ENCODE data around the gene ACTR1B.
"Not testable (repeated sequence)": the region's sequence is repeated elsewhere in the genome, so short reads cannot be mapped to it uniquely, and the experiment has no call there.

ACTR1B gene

DNA sequence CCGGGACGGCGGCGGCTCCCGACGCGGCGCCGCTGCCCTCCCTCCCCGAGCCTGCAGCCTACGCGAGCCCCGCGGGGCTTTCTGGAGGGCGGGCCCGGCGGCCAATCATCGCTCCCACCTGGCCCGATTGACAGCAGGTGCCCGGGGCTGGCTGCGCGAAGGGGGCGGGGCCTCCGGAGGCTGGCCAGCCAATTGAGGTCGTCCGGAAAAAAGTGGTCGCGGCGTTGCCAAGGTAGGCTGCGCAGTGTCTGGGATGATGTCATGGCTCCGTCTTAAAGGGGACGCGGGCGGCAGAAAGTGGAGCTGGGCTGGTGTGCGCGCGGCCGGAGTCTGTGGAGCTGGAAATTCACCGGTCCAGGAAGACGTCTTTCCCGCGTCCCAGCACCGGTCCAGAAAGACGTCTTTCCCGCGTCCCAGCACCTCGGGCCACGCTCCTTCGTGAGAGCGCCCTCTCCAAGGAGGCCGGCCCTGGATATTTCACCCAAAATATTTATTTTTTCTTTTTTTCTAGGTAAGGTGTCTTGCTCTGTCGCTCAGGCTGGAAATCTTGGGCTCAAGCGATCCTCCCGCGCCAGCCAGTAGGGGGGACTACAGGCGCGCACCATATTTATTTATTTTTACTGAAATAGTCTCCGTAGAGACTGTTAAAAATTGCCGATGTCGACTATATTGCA lies at the start of gene ACTR1B:
Gene ACTR1B (minus strand): TSS at position 83 of the 674 bp plus-strand sequence. CDS start 154 bp downstream, outside the sequence.
- DNase-seq = peak; percentile 95

DNA sequence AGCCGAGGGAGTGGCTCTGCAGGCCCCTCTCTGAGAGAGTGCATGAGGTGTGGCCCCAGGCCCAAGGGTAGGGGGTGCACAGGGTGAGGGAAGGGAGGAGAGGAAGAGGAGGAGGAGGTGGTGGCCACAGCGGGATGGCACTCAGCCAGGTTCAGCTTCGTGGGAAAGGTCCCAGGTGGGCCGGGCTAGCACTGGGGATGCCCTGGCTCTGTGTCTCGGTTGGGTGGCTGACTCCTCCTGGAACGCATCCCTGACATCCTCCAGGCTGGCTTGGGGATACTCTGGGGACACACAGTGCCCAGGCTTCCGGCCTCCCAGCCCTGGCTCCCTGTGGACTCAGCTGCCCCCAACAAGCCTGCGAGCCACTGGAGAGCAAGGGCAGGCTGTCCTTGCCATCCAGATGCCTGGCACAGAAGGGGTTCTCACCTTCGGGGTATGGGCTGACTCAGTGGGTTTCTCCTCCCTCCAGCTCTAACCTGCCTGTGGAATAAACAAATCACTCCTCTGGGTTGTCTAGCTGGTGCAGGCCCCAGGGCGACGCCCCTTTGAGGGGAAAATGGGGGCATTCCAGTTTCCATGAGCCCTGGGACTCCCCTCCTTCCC lies 49.0 kb upstream of the ACTR1B start:
- no peak for DNase-seq

DNA sequence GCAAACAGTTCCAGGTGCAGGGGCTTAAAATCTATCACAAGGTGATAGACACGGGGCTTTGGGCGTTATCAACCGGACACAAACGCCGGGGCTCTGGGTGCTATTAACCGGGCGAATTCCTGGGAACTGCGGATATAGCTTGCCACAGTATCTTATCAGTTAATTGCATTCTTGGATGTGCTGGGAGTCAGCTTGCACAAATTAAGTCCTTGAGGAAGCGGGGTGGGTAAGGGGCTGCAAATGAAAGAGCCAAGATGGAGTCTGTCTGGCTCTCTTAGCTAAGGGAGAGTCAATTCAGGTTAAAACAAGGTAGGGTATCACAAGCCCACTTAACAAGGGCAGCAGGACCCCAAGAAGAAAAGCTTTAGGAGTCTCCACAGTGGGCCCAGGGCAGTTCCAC lies 48.3 kb upstream of the ACTR1B start:
- not testable (repeated sequence) for DNase-seq

DNA sequence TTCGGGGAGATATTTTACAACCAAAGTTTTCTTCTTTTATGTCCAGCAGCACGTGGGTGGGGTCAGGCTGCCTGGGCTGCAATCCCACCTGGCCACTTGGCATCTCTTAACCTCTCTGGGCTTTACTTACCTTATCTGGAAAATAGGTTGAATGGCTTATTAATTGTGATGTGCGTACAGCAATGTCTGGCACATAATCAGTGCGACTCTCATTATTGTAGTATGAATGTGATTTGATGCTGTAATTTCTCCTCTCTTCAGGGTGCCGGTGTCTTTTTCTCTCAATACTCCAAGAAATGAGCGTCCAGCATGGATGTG lies 47.5 kb upstream of the ACTR1B start:
- no peak for DNase-seq

DNA sequence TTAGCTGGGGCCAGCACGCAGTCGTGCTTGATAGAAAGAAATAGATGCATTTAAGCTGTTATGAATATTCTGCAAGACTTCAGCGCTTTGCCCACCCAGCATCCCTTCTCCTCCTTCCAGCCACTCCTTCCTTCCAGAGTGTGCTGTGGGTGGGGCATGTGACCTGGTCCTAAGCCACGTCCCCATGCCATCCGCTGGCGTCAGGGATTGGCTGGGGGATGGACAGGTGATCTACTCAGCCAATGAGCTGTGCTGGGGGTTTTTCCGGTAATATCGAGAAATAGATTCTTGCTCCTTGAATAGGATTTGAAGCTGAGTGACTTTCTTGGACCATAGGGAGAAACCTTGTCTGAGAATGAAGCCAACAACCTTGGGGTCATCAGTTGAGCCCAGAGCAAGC lies 44.8 kb upstream of the ACTR1B start:
- DNase-seq = no peak

DNA sequence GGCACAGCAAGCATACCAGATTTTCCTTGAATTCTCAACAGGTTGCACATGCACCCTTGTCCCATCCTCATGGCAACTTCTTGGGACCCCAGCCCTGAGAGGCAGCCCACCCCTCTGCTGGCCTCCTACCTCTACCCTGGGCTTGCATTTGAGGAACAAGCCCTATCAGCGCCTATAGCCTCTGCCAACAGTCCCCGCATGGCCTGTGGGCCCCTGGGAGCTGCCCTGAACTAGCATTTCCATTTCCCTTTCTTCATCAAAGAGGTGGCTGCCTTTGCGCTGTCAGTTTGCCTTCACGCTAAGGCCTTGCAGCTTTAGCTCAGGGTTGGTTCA lies 44.2 kb upstream of the ACTR1B start:
- no peak for DNase-seq

DNA sequence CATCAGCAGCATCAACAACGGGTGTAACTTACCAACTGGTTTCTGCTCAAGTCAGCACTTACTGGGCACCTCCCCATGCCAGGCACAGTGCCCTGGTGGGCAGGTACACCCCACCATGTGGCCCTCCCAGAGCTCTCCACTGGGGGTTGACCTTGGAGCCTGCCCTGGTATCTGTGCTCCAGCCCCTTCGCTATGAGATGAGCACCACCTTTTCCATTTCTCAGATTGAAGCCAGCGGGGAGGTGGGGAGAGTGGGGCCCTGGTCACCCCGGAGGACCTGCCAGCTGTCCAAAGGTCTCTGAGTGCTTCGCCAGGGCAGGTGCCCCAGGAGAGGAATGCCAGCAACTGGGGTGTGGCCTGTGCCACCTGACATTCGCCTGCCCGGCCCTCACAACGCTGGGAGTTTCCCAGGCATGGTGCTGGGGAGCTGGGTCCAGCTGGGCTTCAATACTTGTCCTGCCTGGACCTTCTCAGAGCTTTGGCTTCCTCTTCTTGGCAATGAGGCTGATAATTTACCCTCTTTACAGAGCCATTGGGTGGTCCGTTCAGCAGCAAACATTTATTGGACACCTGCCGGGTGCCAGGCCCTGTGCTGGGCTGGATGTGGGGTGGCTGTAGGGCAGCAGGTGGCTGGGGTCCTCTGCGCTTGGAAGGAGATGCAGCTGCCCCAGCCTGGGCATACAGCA lies 43.7 kb upstream of the ACTR1B start:
- DNase-seq = no peak

DNA sequence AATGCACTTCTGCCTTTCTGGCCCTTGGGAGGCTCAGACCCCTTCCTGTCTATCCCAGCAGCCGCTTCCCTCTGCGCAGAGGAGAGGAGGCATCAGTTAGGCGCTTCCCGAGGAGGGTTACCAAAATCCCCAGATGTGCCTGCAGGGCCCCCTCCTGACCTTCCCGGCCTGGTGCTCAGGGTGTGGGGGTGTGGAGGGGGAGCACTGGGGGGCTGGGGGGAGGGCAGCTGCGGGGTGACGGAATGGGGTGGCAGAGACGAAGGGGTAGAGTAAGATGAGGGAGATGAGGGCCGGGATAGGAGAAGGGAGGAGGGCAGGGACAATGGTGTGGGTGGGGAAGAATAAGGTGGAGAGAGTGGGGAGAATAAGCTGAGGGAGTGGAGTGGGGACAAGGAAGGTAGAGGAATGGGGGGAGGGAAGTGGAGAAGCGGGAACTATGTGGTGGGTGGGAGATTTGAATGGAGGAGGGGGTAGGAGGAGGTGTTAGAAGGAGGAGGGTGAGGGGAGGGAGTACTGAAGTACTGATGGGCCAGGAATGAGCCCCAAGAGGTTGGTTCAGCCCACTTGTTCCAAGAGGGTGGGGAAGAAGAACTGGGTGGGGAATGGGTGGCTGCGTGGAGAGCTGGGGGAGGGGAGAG lies 43.0 kb upstream of the ACTR1B start:
- no peak for DNase-seq

DNA sequence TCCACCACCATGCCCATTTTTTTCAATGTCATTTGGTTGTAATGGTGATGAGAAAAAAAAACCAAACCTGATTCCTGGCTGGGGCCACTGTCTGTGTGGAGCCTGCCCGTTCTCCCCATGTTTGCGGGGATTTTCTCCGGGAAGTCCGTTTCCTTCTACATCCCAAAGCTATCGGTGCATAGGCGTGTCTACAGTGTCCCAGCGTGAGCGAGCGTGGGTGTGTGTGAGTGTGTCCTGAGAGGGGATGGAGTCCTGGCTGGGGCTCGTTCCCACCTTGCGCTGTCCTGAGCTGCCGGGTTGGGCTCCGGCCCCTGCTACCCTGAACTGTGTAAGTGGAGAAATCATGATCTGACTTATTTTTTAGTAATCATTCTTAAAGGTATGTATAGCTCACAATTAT lies 42.3 kb upstream of the ACTR1B start:
- no peak for DNase-seq

DNA sequence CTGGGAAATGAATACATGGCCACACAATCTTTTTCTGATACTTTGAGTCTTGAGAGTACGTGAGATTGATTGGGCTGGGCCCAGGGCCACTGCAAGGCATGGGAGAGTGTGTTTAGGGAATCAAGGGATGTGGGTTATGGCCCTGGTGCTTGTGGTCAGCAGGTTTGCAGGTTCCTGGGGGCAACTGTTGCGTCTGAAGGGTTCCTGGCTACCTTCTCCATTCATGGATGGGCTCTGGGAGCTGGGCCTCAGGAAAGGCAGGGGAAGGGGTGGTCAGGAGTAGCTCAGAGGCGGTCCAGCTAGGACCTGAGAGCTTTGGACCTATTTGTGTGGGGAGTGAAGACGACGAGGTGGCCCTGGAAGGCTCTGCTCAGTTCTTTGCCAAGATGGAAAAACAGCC lies 41.1 kb upstream of the ACTR1B start:
- no peak for DNase-seq

DNA sequence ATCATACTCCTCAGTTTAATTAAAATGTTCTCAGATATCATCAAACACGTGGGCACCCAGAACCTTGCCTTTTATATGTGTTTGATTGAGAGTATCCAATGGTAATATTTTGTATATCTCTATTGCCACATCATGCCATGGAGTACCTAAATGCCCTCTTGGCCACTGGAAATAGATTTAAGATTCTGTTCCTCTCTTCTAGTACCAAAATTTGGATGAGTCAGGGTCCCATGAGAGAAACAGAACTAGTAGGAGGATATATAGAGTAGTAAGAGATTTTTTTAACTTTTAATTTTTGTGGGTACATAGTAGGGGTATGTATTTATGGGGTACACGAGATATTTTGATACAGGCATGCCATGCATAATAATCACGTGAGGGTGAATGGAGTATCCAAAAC lies 39.9 kb upstream of the ACTR1B start:
- no peak for DNase-seq

DNA sequence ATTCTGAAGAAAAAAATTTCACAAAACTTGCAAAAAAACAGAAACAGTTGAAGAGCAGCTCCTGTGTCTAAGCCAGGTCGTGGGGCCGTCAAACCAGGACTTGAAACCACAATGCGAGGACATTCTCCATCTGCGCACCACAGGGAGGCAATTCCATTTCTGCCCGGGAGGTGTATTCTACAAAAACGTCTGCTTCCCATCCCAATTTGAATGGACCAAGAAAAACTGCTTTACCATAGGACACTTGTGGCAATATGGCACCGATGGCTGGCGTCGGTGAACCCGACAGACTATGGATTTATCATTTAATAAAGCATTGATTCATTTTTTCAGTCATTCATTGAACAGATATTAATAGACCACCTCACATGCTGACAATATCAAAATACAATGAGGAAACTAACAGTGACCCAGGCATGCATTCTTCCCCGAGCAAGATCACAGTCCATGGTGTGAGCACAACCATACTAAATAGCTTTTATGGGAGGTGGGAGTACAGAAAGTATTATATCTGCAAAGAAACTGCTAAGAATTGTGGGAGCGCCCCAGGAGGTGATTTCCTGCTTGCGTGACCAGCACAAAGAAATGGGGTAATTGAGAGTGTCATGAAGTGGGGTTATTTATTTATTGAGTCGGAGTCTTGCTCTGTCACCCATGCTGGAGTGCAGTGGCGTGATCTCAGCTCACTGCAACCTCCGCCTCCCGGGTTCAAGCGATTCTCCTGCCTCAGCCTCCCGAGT lies 39.1 kb upstream of the ACTR1B start:
- DNase-seq = no peak

DNA sequence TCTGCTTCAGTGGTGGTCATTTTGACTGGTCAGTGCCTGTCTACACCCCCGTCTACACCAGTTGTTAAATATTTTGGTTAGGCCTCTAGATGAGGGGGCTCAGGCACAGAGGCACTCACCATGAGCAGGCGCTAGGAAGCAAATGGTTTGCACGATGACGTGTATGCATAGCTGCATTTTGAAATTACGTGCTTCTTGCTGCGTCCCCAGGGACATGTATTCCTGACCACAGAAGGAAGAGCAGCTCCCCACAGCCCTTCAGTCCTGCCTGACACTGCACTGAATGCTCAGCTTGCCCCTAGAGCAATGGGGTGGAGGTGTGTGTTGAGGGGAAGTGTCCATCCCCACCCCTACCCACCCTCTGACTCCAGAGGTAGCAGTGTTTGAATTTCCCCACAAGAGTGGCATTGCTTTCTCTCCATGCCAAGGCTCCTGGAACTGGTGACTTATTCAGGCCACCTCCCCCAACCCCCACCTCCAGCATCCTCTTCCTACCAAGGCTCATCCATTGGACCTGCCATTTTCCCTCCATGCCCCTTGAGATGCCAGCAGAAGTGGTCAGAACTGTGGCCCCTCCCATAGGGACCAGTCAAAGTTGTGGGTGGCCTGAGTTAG lies 38.1 kb upstream of the ACTR1B start:
- DNase-seq = no peak

DNA sequence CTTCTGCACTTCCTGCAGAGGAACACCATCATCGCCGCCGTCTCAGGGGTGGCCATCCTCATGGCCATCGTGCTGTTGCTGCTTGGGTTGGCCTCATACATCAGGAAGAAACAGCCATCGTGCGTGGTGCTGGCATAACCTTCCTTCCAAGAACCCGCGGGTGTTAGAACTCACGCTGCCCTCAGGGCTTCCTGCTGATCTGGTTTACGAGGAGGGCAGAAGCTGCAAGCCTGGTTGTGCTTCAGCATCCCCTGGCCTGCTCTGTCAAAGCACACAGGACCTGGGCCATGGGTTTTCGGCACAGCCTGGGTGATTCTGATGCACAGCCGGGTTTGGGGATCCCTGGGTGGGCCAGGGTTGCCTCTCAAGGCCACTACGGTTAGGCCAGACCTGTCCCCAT lies 37.3 kb upstream of the ACTR1B start:
- no peak for DNase-seq

DNA sequence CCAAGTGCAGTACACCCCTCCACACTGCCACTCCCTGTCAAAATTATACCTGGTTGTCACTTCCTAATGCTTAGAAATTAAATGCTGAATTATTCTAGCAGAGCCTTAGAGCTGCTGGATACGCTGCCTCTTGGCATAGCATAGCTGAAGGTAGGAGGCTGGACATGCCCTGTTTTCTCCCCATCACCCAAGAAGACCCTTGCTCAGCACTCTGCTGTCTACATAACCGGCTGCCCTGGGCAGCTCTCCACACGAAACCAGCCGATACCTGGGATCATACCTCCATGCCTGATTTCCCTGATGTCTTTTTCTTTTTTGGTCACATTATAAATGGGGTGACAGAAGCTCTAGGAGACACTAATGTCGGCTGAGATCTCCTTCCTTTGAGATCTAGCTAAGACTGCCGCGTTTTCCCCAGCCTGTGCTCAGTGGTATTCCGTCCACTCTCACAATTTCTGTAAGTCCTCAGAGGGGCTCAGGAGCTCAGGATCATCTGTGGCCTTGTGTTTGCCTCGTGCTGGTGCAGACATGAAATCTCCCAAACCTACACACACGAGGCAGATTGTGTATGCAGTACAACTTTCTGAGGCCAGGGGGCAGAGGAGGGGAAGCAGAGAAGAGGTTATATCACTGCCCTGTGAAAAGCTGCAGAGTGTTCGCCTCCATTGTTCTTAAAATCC lies 36.1 kb upstream of the ACTR1B start:
- DNase-seq = peak; percentile 13

DNA sequence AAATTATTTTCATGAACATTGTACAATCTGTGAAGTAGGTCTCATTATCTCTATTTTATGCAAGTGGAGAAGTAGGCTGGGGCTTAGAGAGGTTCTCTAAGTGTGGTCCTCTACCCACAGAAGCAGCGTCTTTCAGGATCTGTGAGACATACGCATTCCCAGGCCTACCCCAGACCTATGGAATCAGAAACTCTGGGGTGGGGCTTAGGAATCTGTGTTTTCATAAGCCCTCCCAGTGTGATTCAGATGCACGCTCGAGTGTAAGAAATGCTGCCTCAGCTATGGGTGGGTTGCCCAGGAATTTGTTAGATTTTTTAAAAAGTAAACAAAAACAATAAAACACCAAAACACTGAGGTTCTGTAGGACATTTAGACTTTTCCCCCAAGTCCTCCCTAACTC lies 34.7 kb upstream of the ACTR1B start:
- no peak for DNase-seq

DNA sequence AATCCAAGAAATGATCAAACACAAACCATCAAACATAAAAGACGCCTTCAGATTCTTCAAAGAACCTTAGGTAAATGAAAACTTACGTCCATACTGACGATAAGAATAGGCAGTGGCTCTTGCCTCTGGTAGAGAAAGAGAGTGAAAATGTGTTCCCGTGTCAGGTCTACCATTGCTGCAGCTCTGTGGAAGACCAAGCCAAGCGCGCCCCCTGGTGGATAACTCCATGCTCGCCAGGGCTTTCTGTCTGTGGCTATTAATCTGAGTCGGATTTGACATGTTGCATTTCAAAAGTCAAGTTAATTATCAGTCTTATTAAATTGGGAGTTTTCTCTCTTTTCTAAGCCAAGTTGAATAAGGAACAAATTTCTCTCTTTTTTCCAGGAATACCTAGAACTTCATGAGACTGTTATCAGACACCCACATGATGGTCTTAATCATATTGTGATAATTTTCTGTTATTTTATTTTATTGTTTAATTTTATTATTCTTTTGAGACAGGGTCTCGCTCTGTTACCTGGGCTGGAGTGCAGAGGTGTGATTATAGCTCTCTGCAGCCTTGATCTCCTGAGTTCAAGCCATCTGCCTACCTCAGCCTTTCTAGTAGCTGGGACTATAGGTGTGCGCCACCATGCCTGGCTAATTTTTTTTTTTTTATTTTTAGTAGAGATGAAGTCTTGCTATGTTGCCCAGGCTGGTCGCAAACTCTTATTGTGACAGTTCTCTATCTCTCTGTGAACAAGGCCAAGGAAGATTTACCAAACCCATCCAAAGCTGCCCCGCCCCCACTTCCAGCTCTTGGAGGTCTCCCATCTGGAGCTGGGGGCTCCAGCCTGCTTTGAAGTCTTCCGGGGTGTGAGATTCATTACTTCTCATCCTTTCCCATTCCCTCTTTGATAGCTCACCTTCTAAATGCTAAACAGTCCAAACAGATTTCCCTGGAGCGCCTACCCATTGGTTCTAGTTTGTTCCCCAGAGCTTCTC lies 33.7 kb upstream of the ACTR1B start:
- DNase-seq = peak; percentile 48

DNA sequence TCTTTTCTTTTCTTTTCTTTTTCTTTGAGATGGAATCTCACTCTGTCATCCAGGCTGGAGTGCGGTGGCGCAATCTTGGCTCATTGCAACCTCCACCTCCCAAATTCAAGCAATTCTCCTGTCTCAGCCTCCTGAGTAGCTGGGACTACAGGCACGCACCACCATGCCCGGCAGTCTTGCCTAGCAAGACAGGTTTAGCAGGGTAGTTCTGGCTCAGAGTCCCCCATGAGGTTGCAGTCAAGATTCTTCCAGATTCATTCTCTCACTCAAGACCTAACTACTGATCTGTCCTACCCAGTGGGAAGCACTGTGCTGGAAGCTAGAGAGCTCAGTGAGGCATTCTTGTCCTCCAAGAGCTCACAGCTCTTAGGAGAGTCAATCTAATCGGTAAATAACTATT lies 31.9 kb upstream of the ACTR1B start:
- no peak for DNase-seq

DNA sequence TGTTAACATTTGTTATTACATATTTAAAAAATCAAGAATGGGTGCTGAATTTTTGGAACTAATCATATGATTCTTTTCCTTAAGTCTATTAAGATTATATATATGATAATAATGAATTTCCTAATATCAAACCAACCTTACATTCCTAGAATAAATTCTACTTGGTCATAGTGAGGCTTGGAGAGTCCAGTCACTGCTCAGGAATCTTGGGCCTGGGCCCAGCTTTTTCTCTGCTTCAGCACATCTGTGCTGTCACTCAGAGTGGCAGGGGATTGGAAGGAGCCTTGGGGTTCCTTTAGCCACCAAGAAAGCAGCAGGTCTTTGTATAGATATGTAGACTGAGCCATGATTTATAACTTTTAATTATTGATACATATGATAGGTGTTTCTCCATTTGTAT lies 29.6 kb upstream of the ACTR1B start:
- no peak for DNase-seq

DNA sequence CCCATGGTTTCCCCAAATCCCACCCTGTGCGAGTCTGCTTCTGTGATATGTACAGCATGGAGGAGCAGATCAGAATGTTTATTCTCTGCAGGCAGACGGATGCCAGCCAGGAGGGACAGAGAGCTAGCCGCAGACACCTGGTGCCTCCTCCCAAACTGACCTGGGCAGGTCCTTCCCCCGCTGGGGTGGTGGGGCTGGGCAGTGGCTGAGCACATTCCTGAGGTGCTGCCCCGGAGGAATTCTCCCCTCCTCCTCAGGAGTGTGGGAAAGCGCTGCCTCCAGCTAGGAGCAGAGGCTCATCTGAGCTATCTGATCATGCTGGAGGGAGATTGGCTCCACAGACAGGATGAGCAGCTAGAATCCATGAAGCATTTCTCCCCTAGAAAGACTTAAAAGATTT lies 27.3 kb upstream of the ACTR1B start:
- no peak for DNase-seq
